Activated CD8-positive, alpha-beta T cell treated with anti-CD3 and anti-CD28 coated beads for 36 hours (primary cell): ENCODE data around the gene RHOG. TPM values are rescaled to one million over a fixed set of nuclear protein-coding genes. Genes with fewer than 3 reads are reported as not detected.
A peak's percentile ranks its signal among the peaks of the same experiment; 100 is the strongest.

Source experiments
- ATAC-seq: fragments of 200-7000 bp; cut with Tn5 transposase; one replicate; pipeline ENCODE4 v1.10.0; 2021; ENCODE audit warnings: mild to moderate bottlenecking, moderate library complexity
- CTCF ChIA-PET: fragments of 350-600 bp; sonication (Branson Sonifier 250); formaldehyde crosslinking; loops from one replicate; lab custom pipeline; 2021; ENCODE audit warnings: antibody characterized with exemption; lab: Charles Lee
- POLR2A ChIA-PET: fragments of 350-600 bp; sonication (Branson Sonifier 250); formaldehyde crosslinking; loops from one replicate; lab custom pipeline; 2021; ENCODE audit warnings: antibody characterized with exemption; lab: Charles Lee
- DNase-seq: peaks from one replicate; pipeline ENCODE4 v3.0.0-alpha.2; 2020
- H3K27ac Mint-ChIP-seq: one replicate; pipeline ENCODE4 v1.8.0; 2021; ENCODE audit warnings: mild to moderate bottlenecking, mixed read lengths
- H3K27me3 Mint-ChIP-seq: one replicate; pipeline ENCODE4 v1.8.0; 2021; ENCODE audit warnings: mixed read lengths
- H3K36me3 Mint-ChIP-seq: one replicate; pipeline ENCODE4 v1.8.0; 2021; ENCODE audit warnings: low read depth, mixed read lengths
- H3K4me1 Mint-ChIP-seq: one replicate; pipeline ENCODE4 v1.8.0; 2021; ENCODE audit warnings: low read depth, mixed read lengths
- H3K4me3 Mint-ChIP-seq: one replicate; pipeline ENCODE4 v1.8.0; 2021; ENCODE audit warnings: mild to moderate bottlenecking, moderate library complexity, mixed read lengths
- H3K9me3 Mint-ChIP-seq: one replicate; pipeline ENCODE4 v1.8.0; 2021; ENCODE audit warnings: mixed read lengths
- intact Hi-C: fragments of 100-400 bp; cut with micrococcal nuclease; formaldehyde crosslinking; loops from one replicate; pipeline ENCODE4 v1.10.0; 2022
- total RNA-seq, 2 experiments: library from RNA; stranded (reverse); gene quantifications; one replicate each; pipeline ENCODE4 v1.2.3, GENCODE V29; 2021
- TF ChIP-seq, protein P1 (sequence below): fragments of 200-600 bp; IDR thresholded peaks from one replicate; pipeline ENCODE4 v1.8.0; 2022; ENCODE audit warnings: antibody characterized with exemption, mild to moderate bottlenecking

Gene RHOG
- total RNA-seq, 2 experiments from 2014 or later = 176 to 188 TPM

DNA sequence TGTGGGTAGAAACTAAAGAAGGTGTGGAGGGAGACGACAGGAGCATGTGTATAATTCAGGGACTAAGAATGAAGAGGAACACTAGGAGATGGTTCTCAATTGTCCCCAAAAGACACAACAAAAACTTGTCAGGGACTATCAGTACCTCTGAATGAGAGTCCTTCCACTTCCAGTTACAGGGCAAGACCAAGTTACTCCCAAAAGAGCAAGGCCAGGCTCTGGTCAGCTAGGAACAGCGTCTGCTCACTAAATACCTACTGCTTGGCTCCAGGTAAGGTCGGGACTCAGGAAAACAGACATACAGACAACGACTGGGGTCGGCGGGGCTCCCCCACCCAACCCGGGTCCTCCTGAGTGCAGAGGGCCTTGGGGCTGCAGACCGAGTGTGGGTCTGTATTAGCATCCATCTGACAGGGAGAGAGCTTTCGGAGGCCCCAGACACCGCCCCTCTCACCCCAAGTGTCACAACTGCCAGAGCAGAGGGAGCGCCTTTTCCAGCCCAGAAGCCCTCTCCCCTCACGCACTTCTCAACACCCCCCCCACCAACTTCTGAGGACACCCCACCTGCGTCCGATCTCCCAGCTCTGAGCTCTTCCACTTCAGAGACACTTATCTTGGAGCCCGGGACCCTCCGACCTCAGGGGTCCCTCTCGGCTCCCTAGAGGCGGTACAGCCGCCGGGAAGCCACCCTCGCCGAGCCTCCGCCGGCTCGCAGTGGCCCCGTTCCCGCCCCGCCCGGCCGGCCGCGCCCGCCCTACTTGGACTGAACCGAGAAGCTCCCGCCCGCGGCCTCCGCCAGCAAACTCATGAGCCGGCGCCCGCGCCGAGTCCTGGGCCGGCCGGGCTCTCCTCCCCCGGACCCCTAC, 522 bp downstream of the RHOG start:
- POLR2A ChIA-PET = interaction anchor here (0.6 to 14.6 kb wide), 19 partner anchors 10 to 228 kb away, joined by 3 to 216 read pairs (median 3); partner anchors contain the start of genes PGAP2 and STIM1
- H3K36me3 Mint-ChIP-seq = peaks cover 35% of the 10 kb centered on the region
- ATAC-seq (no peak), DNase-seq (peak; percentile 68)
- intact Hi-C loops = loop anchor here (5.0 kb wide), 1 partner anchor 252 kb away; the partner anchor contains the start of gene RRM1
- peak overlapping the region; percentile 87 for H3K4me3 Mint-ChIP-seq
- no peaks in the 10 kb centered on the region for H3K9me3 Mint-ChIP-seq
- H3K27ac Mint-ChIP-seq = peak overlapping the region; percentile 92
- peaks cover 53% of the 10 kb centered on the region for H3K4me1 Mint-ChIP-seq
- H3K27me3 Mint-ChIP-seq = no peaks in the 10 kb centered on the region
- TF ChIP-seq, protein P1, sequence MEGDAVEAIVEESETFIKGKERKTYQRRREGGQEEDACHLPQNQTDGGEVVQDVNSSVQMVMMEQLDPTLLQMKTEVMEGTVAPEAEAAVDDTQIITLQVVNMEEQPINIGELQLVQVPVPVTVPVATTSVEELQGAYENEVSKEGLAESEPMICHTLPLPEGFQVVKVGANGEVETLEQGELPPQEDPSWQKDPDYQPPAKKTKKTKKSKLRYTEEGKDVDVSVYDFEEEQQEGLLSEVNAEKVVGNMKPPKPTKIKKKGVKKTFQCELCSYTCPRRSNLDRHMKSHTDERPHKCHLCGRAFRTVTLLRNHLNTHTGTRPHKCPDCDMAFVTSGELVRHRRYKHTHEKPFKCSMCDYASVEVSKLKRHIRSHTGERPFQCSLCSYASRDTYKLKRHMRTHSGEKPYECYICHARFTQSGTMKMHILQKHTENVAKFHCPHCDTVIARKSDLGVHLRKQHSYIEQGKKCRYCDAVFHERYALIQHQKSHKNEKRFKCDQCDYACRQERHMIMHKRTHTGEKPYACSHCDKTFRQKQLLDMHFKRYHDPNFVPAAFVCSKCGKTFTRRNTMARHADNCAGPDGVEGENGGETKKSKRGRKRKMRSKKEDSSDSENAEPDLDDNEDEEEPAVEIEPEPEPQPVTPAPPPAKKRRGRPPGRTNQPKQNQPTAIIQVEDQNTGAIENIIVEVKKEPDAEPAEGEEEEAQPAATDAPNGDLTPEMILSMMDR = no peak
- CTCF ChIA-PET = interaction anchor here (0.8 to 26.5 kb wide), 6 partner anchors 12 to 233 kb away, joined by 3 to 775 read pairs (median 14); partner anchors contain the start of genes PGAP2 and STIM1

DNA sequence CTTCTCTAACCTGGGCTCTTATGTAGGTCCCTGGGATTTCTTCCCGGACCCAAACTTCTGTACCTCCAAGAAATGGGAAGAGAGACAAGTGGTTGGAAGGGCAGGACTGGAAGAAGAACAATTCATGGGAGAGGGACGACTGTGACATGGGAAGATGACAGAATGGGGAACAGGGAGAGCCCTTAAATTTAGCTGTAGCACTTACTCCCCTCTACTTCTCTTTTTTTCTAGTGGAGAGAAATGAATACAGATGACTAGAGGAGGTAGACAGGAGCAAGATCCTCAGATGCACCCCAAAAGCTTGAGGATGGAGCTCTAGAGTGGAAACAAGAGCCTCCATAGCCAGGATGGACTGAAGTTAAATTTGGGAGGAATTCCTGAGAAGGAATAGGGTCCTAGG, 2.3 kb downstream of the RHOG start:
- H3K9me3 Mint-ChIP-seq = no peaks in the 10 kb centered on the region
- no peak for ATAC-seq
- intact Hi-C loops = loop anchor here (5.0 kb wide), 1 partner anchor 41 kb away; the partner anchor contains the start of gene NUP98
- DNase-seq = no peak
- POLR2A ChIA-PET = interaction anchor here (0.6 to 14.6 kb wide), 7 partner anchors 10 to 255 kb away, joined by 3 to 216 read pairs (median 4); partner anchors contain the start of genes PGAP2 and STIM1
- peaks cover 52% of the 10 kb centered on the region for H3K36me3 Mint-ChIP-seq
- CTCF ChIA-PET = interaction anchor here (1.0 to 26.5 kb wide), 5 partner anchors 13 to 234 kb away, joined by 3 to 775 read pairs (median 4); partner anchors contain the start of gene STIM1
- no peaks in the 10 kb centered on the region for H3K27me3 Mint-ChIP-seq
- H3K4me1 Mint-ChIP-seq = peaks cover 56% of the 10 kb centered on the region
- TF ChIP-seq, protein P1 = no peak
- peak overlapping the region; percentile 87 for H3K4me3 Mint-ChIP-seq
- peak overlapping the region; percentile 92 for H3K27ac Mint-ChIP-seq

DNA sequence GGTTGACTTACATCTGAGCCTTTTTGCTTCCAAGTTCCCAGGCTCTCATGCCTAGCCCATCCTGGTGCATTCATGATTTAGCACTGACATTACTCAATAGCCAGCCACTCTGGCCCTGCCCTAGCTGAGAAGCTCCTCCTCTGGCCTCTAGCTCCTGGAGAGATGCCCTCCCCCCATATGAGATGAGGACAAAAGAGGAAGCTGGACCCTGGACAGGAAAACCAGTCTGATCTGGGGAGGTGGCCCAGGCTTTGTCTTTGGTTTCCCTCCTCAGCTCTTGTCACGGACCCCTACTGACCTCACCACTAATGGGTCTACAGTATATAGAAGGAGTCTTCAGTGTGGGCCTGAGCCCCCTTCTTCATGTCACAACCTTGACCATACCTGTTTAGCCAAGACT, 3.0 kb downstream of the RHOG start:
- Mint-ChIP-seq H3K4me3 (peak overlapping the region; percentile 87), H3K36me3 (peaks cover 59% of the 10 kb centered on the region), H3K27ac (peak overlapping the region; percentile 92), H3K9me3 (no peaks in the 10 kb centered on the region), H3K4me1 (peaks cover 56% of the 10 kb centered on the region), H3K27me3 (no peaks in the 10 kb centered on the region)
- DNase-seq (no peak), ATAC-seq (no peak)
- ChIA-PET CTCF (interaction anchor here (1.0 to 26.5 kb wide), 5 partner anchors 13 to 235 kb away, joined by 3 to 775 read pairs (median 4); partner anchors contain the start of gene STIM1), POLR2A (interaction anchor here (1.1 to 14.6 kb wide), 6 partner anchors 9 to 257 kb away, joined by 3 to 216 read pairs (median 7); partner anchors contain the start of genes PGAP2 and STIM1)
- intact Hi-C loops = loop anchor here (5.0 kb wide), 1 partner anchor 40 kb away; the partner anchor contains the start of gene NUP98
- TF ChIP-seq, protein P1 = no peak

DNA sequence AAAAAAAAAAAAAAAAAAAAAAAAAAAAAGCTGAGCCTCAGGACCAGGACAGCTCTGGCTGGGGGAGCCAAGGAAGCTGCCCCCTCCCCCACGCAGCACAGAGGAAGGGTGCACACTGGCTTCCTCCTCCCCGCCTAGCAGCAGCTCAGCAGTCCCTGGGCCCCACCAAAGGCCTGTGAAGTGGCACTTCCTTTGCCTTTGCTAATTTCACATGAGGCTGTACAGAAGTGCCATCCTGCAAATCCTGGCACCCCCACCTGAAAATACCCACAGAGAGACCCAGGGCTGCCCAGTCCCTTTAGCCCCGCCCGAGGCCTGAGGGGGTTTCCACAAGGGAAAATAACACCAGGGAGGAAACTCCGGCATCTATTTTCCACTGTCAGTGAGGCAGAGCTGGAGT, 3.9 kb downstream of the RHOG start:
- Mint-ChIP-seq H3K4me1 (peaks cover 61% of the 10 kb centered on the region), H3K27me3 (no peaks in the 10 kb centered on the region), H3K4me3 (peak overlapping the region; percentile 87), H3K36me3 (peaks cover 65% of the 10 kb centered on the region), H3K27ac (peak overlapping the region; percentile 92), H3K9me3 (no peaks in the 10 kb centered on the region)
- TF ChIP-seq, protein P1 = no peak
- intact Hi-C loops = loop anchor here (5.0 kb wide), 1 partner anchor 40 kb away; the partner anchor contains the start of gene NUP98
- no peak for ATAC-seq
- DNase-seq = peak; percentile 71
- POLR2A ChIA-PET = interaction anchor here (0.8 to 14.6 kb wide), 7 partner anchors 8 to 258 kb away, joined by 3 to 216 read pairs (median 4); partner anchors contain the start of genes PGAP2 and STIM1
- CTCF ChIA-PET = interaction anchor here (1.0 to 26.5 kb wide), 5 partner anchors 12 to 236 kb away, joined by 3 to 775 read pairs (median 4); partner anchors contain the start of gene STIM1
